Heart right ventricle (tissue), 16 donors: ENCODE results near the gene PPP1R16B. TPM values are rescaled to one million over a fixed set of nuclear protein-coding genes. Genes with fewer than 3 reads are reported as not detected.
A peak's percentile ranks its signal among the peaks of the same experiment; 100 is the strongest.

Source experiments
- ATAC-seq, 8 donors: fragments of 200-7000 bp; cut with Tn5 transposase; one replicate each; pipeline ENCODE4 v1.9.1; 2020; ENCODE audit warnings: mild to moderate bottlenecking in 8 of 8, moderate library complexity in 8 of 8, moderate number of reproducible peaks in 1 of 8
- DNase-seq, 2 donors: peaks; one replicate each; pipeline ENCODE4 v3.0.0-alpha.2; 2020
- H3K27ac ChIP-seq, 10 donors: fragments of 200-600 bp; sonication (generic) in 2 of 10; one replicate each; pipeline versions ENCODE4 v1.5.0 to v1.8.0; 2020 to 2022; ENCODE audit warnings: mild to moderate bottlenecking in 3 of 10
- H3K27me3 ChIP-seq, 7 donors: fragments of 200-600 bp; one replicate each; pipeline ENCODE4 v1.8.0; 2021 to 2022; ENCODE audit warnings: mild to moderate bottlenecking in 2 of 7
- H3K36me3 ChIP-seq, 9 donors: fragments of 200-600 bp; sonication (generic) in 1 of 9; one replicate each; pipeline versions ENCODE4 v1.5.0 to v1.8.0; 2020 to 2022; ENCODE audit warnings: mild to moderate bottlenecking in 2 of 9
- H3K4me1 ChIP-seq, 9 donors: fragments of 200-600 bp; sonication (generic) in 1 of 9; one replicate each; pipeline versions ENCODE4 v1.5.0 to v1.8.0; 2020 to 2022; ENCODE audit warnings: mild to moderate bottlenecking in 4 of 9
- H3K4me3 ChIP-seq, 10 donors: fragments of 200-600 bp; sonication (generic) in 2 of 10; one replicate each; pipeline versions ENCODE4 v1.5.0 to v1.8.0; 2020 to 2022; ENCODE audit warnings: mild to moderate bottlenecking in 7 of 10, moderate library complexity in 2 of 10
- H3K9me3 ChIP-seq, 11 donors: fragments of 200-600 bp in 10 of 11; sonication (generic) in 2 of 11; one replicate each; pipeline versions ENCODE4 v1.5.0 to v1.8.0; 2013 to 2022; ENCODE audit warnings: mild to moderate bottlenecking in 2 of 11, control low read depth in 1 of 11, moderate library complexity in 1 of 11
- WGBS, 2 donors: extraction: QIAGEN DNeasy Blood & Tissue Kit; methylation state at CpG; one replicate each; pipeline ENCODE4 v1.1.7; 2013; ENCODE audit warnings: inconsistent platforms in 1 of 2; 5-methylcytosine and 5-hydroxymethylcytosine counted together
- intact Hi-C, 10 donors: fragments of 100-400 bp; cut with DNase I; formaldehyde crosslinking; loops; one replicate each; pipeline versions ENCODE4 v1.11.1 to v1.14.2; 2022
- polyA plus RNA-seq, 2 donors: library from polyadenylated mRNA; stranded (reverse); fragments of 200-250 nt; gene quantifications; one replicate each; pipeline ENCODE4 v1.2.3, GENCODE V29; 2013
- total RNA-seq, 10 donors: library from RNA; stranded (reverse); fragmentation: NEBNext Ultra II Directional in 3 of 10; extraction: Animal tissue kit (Norgen Biotek cat#: 25700) in 3 of 10; gene quantifications; one replicate each; pipeline versions ENCODE4 v1.2.1 to v1.2.4, GENCODE V29; 2021 to 2023
- TF ChIP-seq, protein P1 (sequence below), 9 donors: fragments of 200-600 bp; sonication (generic) in 2 of 9; IDR thresholded peaks; one replicate each; pipeline versions ENCODE4 v1.5.0 to v1.8.0; 2021 to 2022; ENCODE audit warnings: antibody characterized with exemption in 9 of 9, mild to moderate bottlenecking in 5 of 9, moderate library complexity in 1 of 9
- donor health status: Arrhythmogenic right ventricular cardiomyopathy.
- donor health status: ischemic (EF 13 %, LVEDD 7.1; RV severe dilation, severe dysfunction).
- donor health status: healthy with polysubstance abuse.
- donor health status: DM: no; HTN: yes; CAD: no.
- donor health status: DM: no; HTN: no; CAD: no.
- donor health status: ischemic (EF 25% LVEDD 6.9; RV normal size, moderate dysfunction).
- donor health status: ischemic (EF 25% LVEDD 5.7; RV mildly dilated, moderate dysfunction).
- donor health status: healthy.
- donor health status: DM: yes; HTN: yes; CAD: no.
- donor health status: Ischemic cardiomyopathy.
- donor health status: ischemic (EF 35%, LVEDD 5.7; RV mildly dilated, moderate dysfunction).
- donor health status: nonischemic (EF 11% LVEDD 7.7; RV severe dilation, severe dysfunction).
- donor health status: DM: yes; HTN: yes; CAD: no.
- donor health status: PGD.
- donor health status: ischemic (EF 29% LVEDD 5.4; RV normal size, mild dysfunction).
- donor health status: nonischemic (EF 23%, LVEDD 6.1; RV moderate dilation, normal function).

Gene PPP1R16B
- total and polyA plus RNA-seq, 12 donors, result 2.5 to 13.8 (median 5.8) TPM

GRCh38 chr20:38894091-38894847 lies 88.8 kb downstream of the PPP1R16B start:
- intact Hi-C loops, result loop anchor here (5.0 to 10.0 kb wide), 8 partner anchors 87 to 249 kb away; partner anchors contain the start of genes PPP1R16B (in 3 of the 10) and ACTR5 (in 1 of the 10)
- peaks cover 0 to 38% (median 0%) of the 10 kb centered on the region in 9 donors for H3K36me3 ChIP-seq
- 18 to 19% methylated on average over 26 to 30 of the region's 30 CpGs for WGBS, 2 donors
- peak in 1 of 2 donors; percentile 38 for DNase-seq
- no peaks in the 10 kb centered on the region for H3K9me3 ChIP-seq
- H3K27me3 ChIP-seq, result peaks cover 0 to 15% (median 3%) of the 10 kb centered on the region in 7 donors
- TF ChIP-seq, protein P1, sequence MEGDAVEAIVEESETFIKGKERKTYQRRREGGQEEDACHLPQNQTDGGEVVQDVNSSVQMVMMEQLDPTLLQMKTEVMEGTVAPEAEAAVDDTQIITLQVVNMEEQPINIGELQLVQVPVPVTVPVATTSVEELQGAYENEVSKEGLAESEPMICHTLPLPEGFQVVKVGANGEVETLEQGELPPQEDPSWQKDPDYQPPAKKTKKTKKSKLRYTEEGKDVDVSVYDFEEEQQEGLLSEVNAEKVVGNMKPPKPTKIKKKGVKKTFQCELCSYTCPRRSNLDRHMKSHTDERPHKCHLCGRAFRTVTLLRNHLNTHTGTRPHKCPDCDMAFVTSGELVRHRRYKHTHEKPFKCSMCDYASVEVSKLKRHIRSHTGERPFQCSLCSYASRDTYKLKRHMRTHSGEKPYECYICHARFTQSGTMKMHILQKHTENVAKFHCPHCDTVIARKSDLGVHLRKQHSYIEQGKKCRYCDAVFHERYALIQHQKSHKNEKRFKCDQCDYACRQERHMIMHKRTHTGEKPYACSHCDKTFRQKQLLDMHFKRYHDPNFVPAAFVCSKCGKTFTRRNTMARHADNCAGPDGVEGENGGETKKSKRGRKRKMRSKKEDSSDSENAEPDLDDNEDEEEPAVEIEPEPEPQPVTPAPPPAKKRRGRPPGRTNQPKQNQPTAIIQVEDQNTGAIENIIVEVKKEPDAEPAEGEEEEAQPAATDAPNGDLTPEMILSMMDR (IDR thresholded peaks at IDR 0.05), result peak in 4 of 9 donors; percentile 2 to 35 (median 30)
- ATAC-seq, result peak; percentile 16 to 78 (median 60)
- H3K27ac ChIP-seq, result no peak overlapping the region
- H3K4me1 ChIP-seq, result peaks cover 0 to 17% (median 8%) of the 10 kb centered on the region in 9 donors
- no peak overlapping the region for H3K4me3 ChIP-seq

- peaks cover 0 to 12% (median 3%) of the 10 kb centered on the region in 7 donors for H3K27me3 ChIP-seq
- H3K36me3 ChIP-seq, result peaks cover 0 to 37% (median 0%) of the 10 kb centered on the region in 9 donors
- H3K9me3 ChIP-seq, result no peaks in the 10 kb centered on the region
- no peak overlapping the region for H3K27ac ChIP-seq
- no peak overlapping the region for H3K4me3 ChIP-seq
- H3K4me1 ChIP-seq, result peaks cover 0 to 17% (median 8%) of the 10 kb centered on the region in 9 donors
- ATAC-seq (no peak), DNase-seq (no peak)
- intact Hi-C loops, result loop anchor here in 6 of 10 donors (10.0 kb wide), 4 partner anchors 91 to 251 kb away; partner anchors contain the start of gene PPP1R16B (in 1 of the 6)
- TF ChIP-seq, protein P1 (IDR thresholded peaks at IDR 0.05), result no peak
- WGBS, 2 donors, result 75 to 83% methylated on average over 9 of the region's 9 CpGs
These were observed 89.8 kb downstream of the PPP1R16B start for GRCh38 chr20:38895098-38895949.

- no peak for DNase-seq
- no peaks in the 10 kb centered on the region for H3K9me3 ChIP-seq
- TF ChIP-seq, protein P1 (IDR thresholded peaks at IDR 0.05), result no peak
- H3K4me1 ChIP-seq, result peaks cover 0 to 17% (median 8%) of the 10 kb centered on the region in 9 donors
- no peak overlapping the region for H3K27ac ChIP-seq
- no peak overlapping the region for H3K4me3 ChIP-seq
- peaks cover 0 to 12% (median 3%) of the 10 kb centered on the region in 7 donors for H3K27me3 ChIP-seq
- ATAC-seq, result no peak
- intact Hi-C loops, result loop anchor here in 6 of 10 donors (10.0 kb wide), 4 partner anchors 91 to 251 kb away; partner anchors contain the start of gene PPP1R16B (in 1 of the 6)
- peaks cover 0 to 37% (median 0%) of the 10 kb centered on the region in 9 donors for H3K36me3 ChIP-seq
These were observed 90.6 kb downstream of the PPP1R16B start for GRCh38 chr20:38896009-38896594.
